Fibroblast of lung (primary cell): Measurements from ENCODE around the gene ZFHX2. TPM values are rescaled to one million over a fixed set of nuclear protein-coding genes. Genes with fewer than 3 reads are reported as not detected.

ENCODE experiments used
- DNase-seq, 2 donors: peaks; one replicate each; pipeline versions ENCODE4 v3.0.0 to v3.0.0-alpha.2; 2010; ENCODE audit warnings: low read depth in 2 of 2
- H2AFZ ChIP-seq: 2 replicates; pipeline ENCODE4 v1.5.1; 2012; ENCODE audit warnings: low read length, control low read depth, inconsistent platforms
- H3K27ac ChIP-seq: 2 replicates; pipeline ENCODE4 v1.5.1; 2011; ENCODE audit warnings: low read length, control low read depth; ENCODE audit not compliant: insufficient read depth
- H3K27me3 ChIP-seq: 2 replicates; pipeline ENCODE4 v1.5.1; 2011; ENCODE audit warnings: mild to moderate bottlenecking, low read length; ENCODE audit not compliant: control insufficient read depth, insufficient read depth
- H3K36me3 ChIP-seq: 2 replicates; pipeline ENCODE4 v1.5.1; 2011; ENCODE audit warnings: low read length; ENCODE audit not compliant: control insufficient read depth, insufficient read depth
- H3K4me1 ChIP-seq: 2 replicates; pipeline ENCODE4 v1.5.1; 2011; ENCODE audit warnings: low read length; ENCODE audit not compliant: control insufficient read depth, insufficient read depth; ENCODE audit errors: extremely low read depth
- H3K4me2 ChIP-seq: 2 replicates; pipeline ENCODE4 v1.5.1; 2011; ENCODE audit warnings: low read length, control low read depth; ENCODE audit not compliant: insufficient read depth; ENCODE audit errors: extremely low read depth
- H3K4me3 ChIP-seq, 4 experiments: fragments of 200-600 bp in 1 of 4; sonication (generic) in 1 of 4; replicated peaks in 1 of 4; 2 replicates each; pipeline ENCODE4 v1.5.1; 2011 to 2016; ENCODE audit warnings: low read length in 4 of 4, low read depth in 3 of 4, mild to moderate bottlenecking in 3 of 4, control low read depth in 2 of 4, inconsistent platforms in 1 of 4, mixed read lengths in 1 of 4; ENCODE audit not compliant: insufficient read depth in 1 of 4; ENCODE audit errors: control extremely low read depth in 1 of 4
- H3K79me2 ChIP-seq: 2 replicates; pipeline ENCODE4 v1.5.1; 2012; ENCODE audit warnings: mild to moderate bottlenecking, low read length, inconsistent platforms; ENCODE audit not compliant: control insufficient read depth, insufficient read depth
- H3K9ac ChIP-seq: 2 replicates; pipeline ENCODE4 v1.5.1; 2011; ENCODE audit warnings: mild to moderate bottlenecking, low read length, control low read depth; ENCODE audit not compliant: insufficient read depth
- H3K9me3 ChIP-seq: 2 replicates; pipeline ENCODE4 v1.5.1; 2012; ENCODE audit warnings: low read depth, low read length; ENCODE audit not compliant: control insufficient read depth, insufficient read depth
- H4K20me1 ChIP-seq: 2 replicates; pipeline ENCODE4 v1.5.1; 2011; ENCODE audit warnings: low read length; ENCODE audit not compliant: control insufficient read depth, insufficient read depth; ENCODE audit errors: extremely low read depth
- EZH2 ChIP-seq: IDR thresholded peaks from 2 replicates; pipeline ENCODE4 v1.5.1; 2012; ENCODE audit warnings: low read length, control low read depth, mild to moderate bottlenecking; ENCODE audit errors: missing control alignments
- polyA plus RNA-seq, 2 donors: library from polyadenylated mRNA; depleted of rRNA in 1 of 2; stranded (reverse) in 1 of 2; unstranded in 1 of 2; fragments of >200 nt; gene quantifications; 2 replicates each; pipeline ENCODE4 v1.2.1, GENCODE V29; 2011 to 2012; ENCODE audit warnings: missing spikeins in 1 of 2
- total RNA-seq: library from RNA; depleted of rRNA; stranded (reverse); fragments of >200 nt; gene quantifications from 2 replicates; pipeline ENCODE4 v1.2.1, GENCODE V29; 2014
- TF ChIP-seq, protein P1 (sequence below), 2 donors: IDR thresholded peaks in 1 of 2; conservative IDR thresholded peaks in 1 of 2; 1 replicate in 1 of 2; 2 replicates in 1 of 2; pipeline ENCODE4 v1.5.1; 2011 to 2012; ENCODE audit warnings: low read length in 2 of 2, control low read depth in 1 of 2, inconsistent platforms in 1 of 2, low read depth in 1 of 2, mild to moderate bottlenecking in 1 of 2

ZFHX2 gene
- total and polyA plus RNA-seq, 2 donors (not counting 1 experiment from before 2014, with no cell fraction given) = 0.33 TPM; not detected in 1

DNA sequence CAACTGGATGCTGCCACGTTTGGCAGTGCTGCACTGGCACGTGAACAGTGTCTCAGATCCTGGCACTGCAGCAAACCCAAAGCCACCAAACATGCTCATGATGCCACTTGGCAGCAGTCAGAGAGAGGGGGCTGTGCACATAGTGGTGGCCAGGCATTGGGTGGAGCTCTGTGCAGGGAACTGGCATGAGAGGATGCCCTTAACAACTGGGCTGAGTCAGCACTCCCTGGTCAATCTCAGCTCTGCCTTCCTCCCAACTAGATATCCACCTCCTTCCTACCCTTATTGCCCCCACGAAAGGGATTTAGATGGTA, 37.0 kb downstream of the ZFHX2 start:
- no peak overlapping the region for H3K4me2 ChIP-seq
- H3K4me1 ChIP-seq = no peaks in the 10 kb centered on the region
- no peak overlapping the region for H2AFZ ChIP-seq
- no peaks in the 10 kb centered on the region for H3K27me3 ChIP-seq
- H4K20me1 ChIP-seq = no peaks in the 10 kb centered on the region
- H3K36me3 ChIP-seq = no peaks in the 10 kb centered on the region
- H3K79me2 ChIP-seq = no peaks in the 10 kb centered on the region
- no peak overlapping the region for H3K27ac ChIP-seq
- no peak for DNase-seq
- H3K9me3 ChIP-seq = no peaks in the 10 kb centered on the region
- no peak overlapping the region for H3K4me3 ChIP-seq
- no peak overlapping the region for H3K9ac ChIP-seq
- TF ChIP-seq EZH2 = no peak
- TF ChIP-seq, protein P1, sequence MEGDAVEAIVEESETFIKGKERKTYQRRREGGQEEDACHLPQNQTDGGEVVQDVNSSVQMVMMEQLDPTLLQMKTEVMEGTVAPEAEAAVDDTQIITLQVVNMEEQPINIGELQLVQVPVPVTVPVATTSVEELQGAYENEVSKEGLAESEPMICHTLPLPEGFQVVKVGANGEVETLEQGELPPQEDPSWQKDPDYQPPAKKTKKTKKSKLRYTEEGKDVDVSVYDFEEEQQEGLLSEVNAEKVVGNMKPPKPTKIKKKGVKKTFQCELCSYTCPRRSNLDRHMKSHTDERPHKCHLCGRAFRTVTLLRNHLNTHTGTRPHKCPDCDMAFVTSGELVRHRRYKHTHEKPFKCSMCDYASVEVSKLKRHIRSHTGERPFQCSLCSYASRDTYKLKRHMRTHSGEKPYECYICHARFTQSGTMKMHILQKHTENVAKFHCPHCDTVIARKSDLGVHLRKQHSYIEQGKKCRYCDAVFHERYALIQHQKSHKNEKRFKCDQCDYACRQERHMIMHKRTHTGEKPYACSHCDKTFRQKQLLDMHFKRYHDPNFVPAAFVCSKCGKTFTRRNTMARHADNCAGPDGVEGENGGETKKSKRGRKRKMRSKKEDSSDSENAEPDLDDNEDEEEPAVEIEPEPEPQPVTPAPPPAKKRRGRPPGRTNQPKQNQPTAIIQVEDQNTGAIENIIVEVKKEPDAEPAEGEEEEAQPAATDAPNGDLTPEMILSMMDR (conservative IDR thresholded peaks at IDR 0.05 in 1 of 2, IDR thresholded peaks at IDR 0.05 in 1 of 2; ENCODE audit: low read depth in 1 of 2, low read length in 2 of 2) = no peak

DNA sequence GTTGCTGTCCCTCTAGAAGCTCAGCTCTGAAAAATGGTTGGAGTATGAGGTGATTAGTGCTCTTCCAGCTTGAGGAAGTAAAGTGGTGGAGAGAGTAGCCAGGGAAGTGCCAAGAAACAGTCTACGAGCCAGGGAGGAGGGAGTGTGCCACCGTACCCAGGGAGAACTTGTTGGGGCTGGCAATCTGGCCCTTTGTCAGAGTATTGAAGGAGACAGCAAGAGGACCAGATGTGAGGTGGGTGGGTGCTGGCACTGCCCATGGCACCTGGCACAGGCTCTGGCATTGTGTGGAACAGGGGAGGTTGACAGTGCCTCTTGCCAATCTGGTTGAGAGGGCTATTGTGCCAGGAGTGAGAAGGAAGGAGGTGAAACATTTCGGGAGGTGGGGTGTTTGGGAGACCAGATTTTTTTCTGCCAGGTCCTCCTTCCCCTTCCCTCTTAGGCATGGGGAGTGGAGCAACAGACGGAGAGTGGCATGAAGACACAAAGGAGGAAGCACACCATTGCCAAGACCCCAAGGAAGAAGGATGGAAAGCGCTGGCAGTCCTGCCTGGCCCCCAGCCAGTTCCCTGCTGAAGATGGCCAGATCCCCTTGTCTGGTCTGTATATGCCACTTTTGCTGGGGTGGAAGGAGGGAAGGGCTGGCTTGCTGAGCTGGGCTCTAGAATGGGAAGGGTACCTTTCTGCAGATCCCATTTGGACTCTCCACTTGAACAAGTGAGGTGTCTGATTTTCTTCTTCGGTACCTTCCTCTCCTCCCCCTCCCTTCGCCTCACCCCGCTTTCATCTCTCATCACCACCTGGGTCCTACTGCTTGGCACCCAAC, 37.5 kb downstream of the ZFHX2 start:
- H4K20me1 ChIP-seq = no peaks in the 10 kb centered on the region
- TF ChIP-seq, protein P1 (conservative IDR thresholded peaks at IDR 0.05 in 1 of 2, IDR thresholded peaks at IDR 0.05 in 1 of 2; ENCODE audit: low read depth in 1 of 2, low read length in 2 of 2) = no peak
- no peak for TF ChIP-seq EZH2
- no peak overlapping the region for H3K4me3 ChIP-seq
- no peaks in the 10 kb centered on the region for H3K4me1 ChIP-seq
- no peaks in the 10 kb centered on the region for H3K27me3 ChIP-seq
- H2AFZ ChIP-seq = no peak overlapping the region
- no peak overlapping the region for H3K27ac ChIP-seq
- no peak overlapping the region for H3K4me2 ChIP-seq
- no peaks in the 10 kb centered on the region for H3K79me2 ChIP-seq
- H3K9ac ChIP-seq = no peak overlapping the region
- H3K36me3 ChIP-seq = no peaks in the 10 kb centered on the region
- no peak for DNase-seq
- H3K9me3 ChIP-seq = no peaks in the 10 kb centered on the region

DNA sequence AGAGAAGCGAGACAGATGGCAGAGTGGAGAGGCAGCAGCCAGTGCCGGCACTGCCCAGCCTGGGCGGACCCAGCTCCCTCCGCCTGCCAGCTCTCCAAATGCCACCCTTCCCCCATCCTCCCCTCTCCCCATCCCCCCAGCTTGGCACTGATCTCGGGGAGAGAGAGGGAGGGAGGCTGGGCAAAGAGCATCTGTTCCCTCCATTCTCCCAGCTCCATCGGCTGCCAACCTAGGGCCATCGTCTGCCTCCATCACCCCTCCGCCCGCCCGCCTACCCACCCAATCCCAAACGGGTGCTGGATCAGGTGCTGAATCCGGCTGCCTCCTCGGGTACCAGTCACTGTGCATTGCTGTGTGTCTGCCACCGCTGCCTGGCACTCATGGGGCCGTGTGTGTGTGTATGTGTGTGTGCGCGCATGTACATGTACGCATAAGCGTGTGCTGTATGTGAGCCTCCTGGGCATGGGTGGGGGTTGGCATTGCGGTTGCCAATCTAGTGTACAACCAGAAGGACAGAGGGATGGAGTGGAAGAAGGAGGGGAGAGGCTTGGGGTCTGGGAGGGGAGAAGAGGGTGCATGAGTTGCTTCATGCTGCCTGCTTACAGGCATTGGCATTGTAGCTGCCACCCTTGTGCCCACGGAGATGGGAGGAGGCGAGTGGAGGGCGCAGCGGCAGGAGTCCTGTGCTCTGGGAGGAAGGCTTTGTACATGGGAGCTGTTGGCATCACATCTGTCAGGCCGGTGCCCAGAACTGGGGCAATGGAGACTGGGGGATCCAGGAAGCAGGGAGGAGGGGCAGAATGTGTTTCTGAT, 38.4 kb downstream of the ZFHX2 start:
- no peak overlapping the region for H3K27ac ChIP-seq
- TF ChIP-seq EZH2 = no peak
- TF ChIP-seq, protein P1 (conservative IDR thresholded peaks at IDR 0.05 in 1 of 2, IDR thresholded peaks at IDR 0.05 in 1 of 2; ENCODE audit: low read depth in 1 of 2, low read length in 2 of 2) = no peak
- no peak for DNase-seq
- H3K27me3 ChIP-seq = no peaks in the 10 kb centered on the region
- H3K4me2 ChIP-seq = no peak overlapping the region
- no peak overlapping the region for H3K4me3 ChIP-seq
- H3K9ac ChIP-seq = no peak overlapping the region
- H2AFZ ChIP-seq = no peak overlapping the region
- no peaks in the 10 kb centered on the region for H4K20me1 ChIP-seq
- H3K79me2 ChIP-seq = no peaks in the 10 kb centered on the region
- no peaks in the 10 kb centered on the region for H3K36me3 ChIP-seq
- H3K4me1 ChIP-seq = no peaks in the 10 kb centered on the region
- no peaks in the 10 kb centered on the region for H3K9me3 ChIP-seq
